Measurements from ENCODE around the gene TMUB1. TPM values are rescaled to one million over a fixed set of nuclear protein-coding genes. Genes with fewer than 3 reads are reported as not detected.

Gene TMUB1
- total RNA-seq (2014; rRNA removed; shearing (Covaris generic)) = 38.6 and 56.0 TPM in 2 replicates
- total RNA-seq (2022) = 53.2 and 59.6 TPM in 2 replicates
- percentile 54 among the genes with signal in this experiment for Bru-seq, nascent RNA
- percentile 77 among the genes with signal in this experiment for BruChase-seq, experiment 1, labeled RNA remaining after a 6-hour chase
- BruChase-seq, experiment 2, labeled RNA remaining after a 2-hour chase = percentile 74 among the genes with signal in this experiment
- long read RNA-seq, transcript TMUB1-203 (2 exons, 1,549 nt) = minor isoform, 22 of 80 reads
- long read RNA-seq, transcript TMUB1-201 (3 exons, 1,353 nt) = major isoform, 49 of 80 reads
- long read RNA-seq, partial matches to known transcripts = 0 of 80 reads
- long read RNA-seq, other reads (novel, unspliced or antisense) = 7 of 80 reads

GRCh38 chr7:151083071-151083823 lies at the start of gene TMUB1:
TSS of gene TMUB1 (minus strand) at chr7:151083493. CDS start at chr7:151082563, 930 bp downstream.
- intact Hi-C loops (cut with micrococcal nuclease; ENCODE audit: unreplicated experiment) = loop anchor here (5.0 to 10.0 kb wide), 3 partner anchors 108 to 188 kb away; partner anchors contain the start of genes ABCF2 and KCNH2
- peak within 1 kb of the TSS; percentile 66 for H2AFZ ChIP-seq (ENCODE audit: low read length)
- H3K9me3 ChIP-seq (ENCODE audit: low read length) = no peaks in the 10 kb centered on the region
- POLR2A ChIA-PET = interaction anchor here (1.2 kb wide), 1 partner anchor 24 kb away, joined by 3 read pairs; the partner anchor contains the start of gene SLC4A2
- H3K4me3 ChIP-seq (ENCODE audit: low read depth, low read length, poor library complexity, severe bottlenecking) = peak within 1 kb of the TSS; percentile 91
- H3K79me2 ChIP-seq (ENCODE audit: insufficient read depth, low read depth, low read length) = peaks cover 28% of the 10 kb centered on the region
- no peak for TF ChIP-seq EZH2phosphoT487 (IDR thresholded peaks at IDR 0.05; ENCODE audit: borderline replicate concordance, low read depth, low read length)
- TF ChIP-seq CTCF (conservative IDR thresholded peaks at IDR 0.05; ENCODE audit: low read length) = no peak
- no TSS peak for BruUV-seq (replicated peaks)
- H3K9me2 ChIP-seq (ENCODE audit: insufficient read depth, low read length) = no peaks in the 10 kb centered on the region
- CTCF ChIA-PET (ENCODE audit: unreplicated experiment) = interaction anchor here (1.1 kb wide), 1 partner anchor 11 kb away, joined by 3 read pairs; no protein-coding TSS in a partner anchor
- DNase-seq (ENCODE audit: low spot score) = peak; percentile 84
- H3K36me3 ChIP-seq (ENCODE audit: insufficient read depth, low read length) = peaks cover 17% of the 10 kb centered on the region; the same call in 1 of the 2 replicates
- peak within 1 kb of the TSS; percentile 100 for H3K4me2 ChIP-seq (ENCODE audit: low read length)
- H3K4me1 ChIP-seq (ENCODE audit: insufficient read depth, low read length, poor library complexity, severe bottlenecking) = peaks cover 56% of the 10 kb centered on the region
- peak within 1 kb of the TSS; percentile 48 for H3K27ac ChIP-seq (ENCODE audit: low read depth, low read length, poor library complexity, severe bottlenecking)
- no peaks in the 10 kb centered on the region for H4K20me1 ChIP-seq (ENCODE audit: insufficient read depth, low read length)

GRCh38 chr7:151132461-151133205 lies 49.3 kb upstream of the TMUB1 start:
- no peaks in the 10 kb centered on the region for H3K79me2 ChIP-seq (ENCODE audit: insufficient read depth, low read depth, low read length)
- H3K4me3 ChIP-seq (ENCODE audit: low read depth, low read length, poor library complexity, severe bottlenecking) = no peak overlapping the region
- POLR2A ChIA-PET = no interaction called here
- CTCF ChIA-PET (ENCODE audit: unreplicated experiment) = no interaction called here
- DNase-seq (ENCODE audit: low spot score) = no peak
- intact Hi-C loops (cut with micrococcal nuclease; ENCODE audit: unreplicated experiment) = no loop called here
- TF ChIP-seq CTCF (conservative IDR thresholded peaks at IDR 0.05; ENCODE audit: low read length) = no peak
- TF ChIP-seq EZH2phosphoT487 (IDR thresholded peaks at IDR 0.05; ENCODE audit: borderline replicate concordance, low read depth, low read length) = no peak
- H3K4me1 ChIP-seq (ENCODE audit: insufficient read depth, low read length, poor library complexity, severe bottlenecking) = no peaks in the 10 kb centered on the region
- H4K20me1 ChIP-seq (ENCODE audit: insufficient read depth, low read length) = no peaks in the 10 kb centered on the region
- H2AFZ ChIP-seq (ENCODE audit: low read length) = no peak overlapping the region
- H3K36me3 ChIP-seq (ENCODE audit: insufficient read depth, low read length) = no peaks in the 10 kb centered on the region
- H3K4me2 ChIP-seq (ENCODE audit: low read length) = no peak overlapping the region
- H3K27ac ChIP-seq (ENCODE audit: low read depth, low read length, poor library complexity, severe bottlenecking) = no peak overlapping the region
- H3K9me2 ChIP-seq (ENCODE audit: insufficient read depth, low read length) = no peaks in the 10 kb centered on the region
- BruUV-seq (replicated peaks) = no TSS peak
- H3K9me3 ChIP-seq (ENCODE audit: low read length) = no peaks in the 10 kb centered on the region

All from OCI-LY7 (cell line).